HepG2 (cell line): ENCODE data around the gene PPCS. TPM values are rescaled to one million over a fixed set of nuclear protein-coding genes. Genes with fewer than 3 reads are reported as not detected.

Experiments
- ASH2L ChIP-seq: fragments of 300-600, 200-600 bp; sonication (generic); IDR thresholded peaks from 2 replicates; pipeline ENCODE4 v1.7.0; 2017; ENCODE audit warnings: low read depth, mild to moderate bottlenecking, moderate library complexity, mixed read lengths, low read length; ENCODE audit not compliant: insufficient read length
- CCAR2 ChIP-seq: fragments of 200-400 bp; formaldehyde crosslinking; optimal IDR thresholded peaks from 2 replicates; pipeline ENCODE3; 2018; ENCODE audit warnings: low read depth, mild to moderate bottlenecking, low read length, moderate library complexity
- CREB1 ChIP-seq, 2 experiments: fragments of 450-650 bp in 1 of 2; IDR thresholded peaks; 2 replicates each; pipeline ENCODE4 v1.6.1; 2016 to 2017; ENCODE audit warnings: control low read depth in 1 of 2, mild to moderate bottlenecking in 1 of 2, missing compliant biosample characterization in 1 of 2, missing genetic modification characterization in 1 of 2
- ELK4 ChIP-seq: sonication (generic); formaldehyde crosslinking; IDR thresholded peaks from 2 replicates; pipeline ENCODE4 v1.9.0; 2021; ENCODE audit warnings: missing genetic modification reagents, borderline replicate concordance
- HCFC1 ChIP-seq: fragments of 150-350 bp; IDR thresholded peaks from 2 replicates; pipeline ENCODE4 v1.6.1; 2014; ENCODE audit warnings: low read depth, low read length
- IKZF4 ChIP-seq: sonication (generic); formaldehyde crosslinking; IDR thresholded peaks from 2 replicates; pipeline ENCODE4 v1.5.1; 2020; ENCODE audit warnings: borderline replicate concordance, mild to moderate bottlenecking, low read depth, missing genetic modification reagents; ENCODE audit errors: not compliant biosample characterization
- IRF1 ChIP-seq: sonication (generic); formaldehyde crosslinking; IDR thresholded peaks from 2 replicates; pipeline ENCODE4 v1.4.0; 2020; ENCODE audit warnings: low read depth, mild to moderate bottlenecking, missing genetic modification reagents
- JUN ChIP-seq: sonication (generic); formaldehyde crosslinking; IDR thresholded peaks from 2 replicates; pipeline ENCODE4 v1.4.0; 2020; ENCODE audit warnings: mild to moderate bottlenecking, missing genetic modification reagents
- LCORL ChIP-seq, 2 experiments: fragments of 450-650 bp in 1 of 2; sonication (generic) in 1 of 2; formaldehyde crosslinking in 1 of 2; IDR thresholded peaks; 2 replicates each; pipeline versions ENCODE4 v1.5.0 to v1.6.1; 2017 to 2020; ENCODE audit warnings: antibody characterized with exemption in 1 of 2, missing genetic modification reagents in 1 of 2
- POGZ ChIP-seq: sonication (generic); formaldehyde crosslinking; IDR thresholded peaks from 2 replicates; pipeline ENCODE4 v1.4.0; 2020; ENCODE audit warnings: mild to moderate bottlenecking, missing genetic modification reagents
- PRDM4 ChIP-seq: sonication (generic); formaldehyde crosslinking; IDR thresholded peaks from 2 replicates; pipeline ENCODE4 v1.9.0; 2021; ENCODE audit warnings: missing genetic modification reagents, borderline replicate concordance
- RFX5 ChIP-seq: IDR thresholded peaks from 2 replicates; pipeline ENCODE4 v1.6.1; 2011; ENCODE audit warnings: low read depth, low read length, improper control_type of control experiment
- SMAD9 ChIP-seq: sonication (generic); formaldehyde crosslinking; IDR thresholded peaks from 2 replicates; pipeline ENCODE4 v1.5.1; 2020; ENCODE audit warnings: mild to moderate bottlenecking, missing genetic modification reagents
- SNAI1 ChIP-seq: sonication (generic); formaldehyde crosslinking; IDR thresholded peaks from 2 replicates; pipeline ENCODE4 v1.5.0; 2020; ENCODE audit warnings: mild to moderate bottlenecking, missing genetic modification reagents, borderline replicate concordance
- SOX5 ChIP-seq: IDR thresholded peaks from 2 replicates; pipeline ENCODE4 v1.6.1; 2016; ENCODE audit warnings: borderline replicate concordance
- TGIF2 ChIP-seq: IDR thresholded peaks from 2 replicates; pipeline ENCODE4 v1.6.1; 2016; ENCODE audit warnings: control low read depth, missing compliant biosample characterization
- ZNF75D ChIP-seq: sonication (generic); formaldehyde crosslinking; IDR thresholded peaks from 2 replicates; pipeline ENCODE4 v1.8.1; 2023; ENCODE audit warnings: missing genetic modification reagents, mild to moderate bottlenecking, borderline replicate concordance
- ZNF768 ChIP-seq: sonication (generic); formaldehyde crosslinking; IDR thresholded peaks from 2 replicates; pipeline ENCODE4 v1.4.0; 2020; ENCODE audit warnings: missing genetic modification reagents
- polyA plus RNA-seq, 8 experiments: library from polyadenylated mRNA; depleted of rRNA in 3 of 8; stranded (reverse) in 7 of 8; unstranded in 1 of 8; fragments of >200 nt; fragmentation: Illumina TruSeq in 4 of 8; extraction: Trizol in 4 of 8; gene quantifications; 2 replicates each; pipeline versions ENCODE4 v1.2.1 to v1.2.3, GENCODE V29; 2011 to 2016; ENCODE audit warnings: low read depth in 4 of 8, missing spikeins in 1 of 8, mixed read lengths in 1 of 8; ENCODE audit not compliant: insufficient read depth in 1 of 8
- total RNA-seq, 5 experiments: library from RNA; depleted of rRNA; stranded (reverse); fragments of >200 nt; fragmentation: Illumina TruSeq; extraction: Trizol; gene quantifications; 2 replicates each; pipeline ENCODE4 v1.2.3, GENCODE V29; 2016; ENCODE audit warnings: low read depth in 1 of 5

Gene PPCS
- total and polyA plus RNA-seq, 2 of the 13 experiments (the other 11 are each of a cell fraction or from before 2014, with no cell fraction given) = 13.4 to 38.9 TPM

GRCh38 chr1:42456010-42456753 is at the start of gene PPCS, which contains the start of gene ZMYND12 (continued):
- no peak for TF ChIP-seq CCAR2
- TF ChIP-seq POGZ (CRISPR knock-in tag) = peak; percentile 61
- no peak for TF ChIP-seq ZNF75D (CRISPR knock-in tag)
- TF ChIP-seq SOX5 (CRISPR knock-in tag) = peak; percentile 3; the same call in 1 of the 2 replicates
- TF ChIP-seq ZNF768 (CRISPR knock-in tag) = peak; percentile 74; the same call in 1 of the 2 replicates
- TF ChIP-seq ASH2L = peak; percentile 88
- TF ChIP-seq LCORL (IDR thresholded peaks at IDR 0.05) = no peak
- TF ChIP-seq LCORL (CRISPR knock-in tag; IDR thresholded peaks at IDR 0.05) = no peak
- TF ChIP-seq IRF1 (CRISPR knock-in tag) = no peak
- TF ChIP-seq TGIF2 (CRISPR knock-in tag) = peak; percentile 30; the same call in 1 of the 2 replicates
- TF ChIP-seq IKZF4 (CRISPR knock-in tag) = peak; percentile 59
- no peak; the same call in 1 of the 2 replicates for TF ChIP-seq SNAI1 (CRISPR knock-in tag)
- TF ChIP-seq HCFC1 = no peak; the same call in 1 of the 2 replicates
- TF ChIP-seq RFX5 = no peak
- no peak for TF ChIP-seq JUN
- TF ChIP-seq SMAD9 (CRISPR knock-in tag) = no peak
- no peak for TF ChIP-seq ELK4 (CRISPR knock-in tag)
- peak; percentile 30; the same call in 1 of the 2 replicates for TF ChIP-seq CREB1 (IDR thresholded peaks at IDR 0.05)
- TF ChIP-seq CREB1 (CRISPR knock-in tag; IDR thresholded peaks at IDR 0.05) = peak; percentile 58; the same call in 1 of the 2 replicates
- no peak for TF ChIP-seq PRDM4 (CRISPR knock-in tag)
